NOMO-1 (cell line): ENCODE data around the gene INSIG1.

Experiments
- DNase-seq, 2 experiments: peaks; one replicate each; lab custom pipeline; 2025; ENCODE audit not compliant: unreplicated experiment in 2 of 2; lab: John Stamatoyannopoulos, UW

The INSIG1 gene

DNA sequence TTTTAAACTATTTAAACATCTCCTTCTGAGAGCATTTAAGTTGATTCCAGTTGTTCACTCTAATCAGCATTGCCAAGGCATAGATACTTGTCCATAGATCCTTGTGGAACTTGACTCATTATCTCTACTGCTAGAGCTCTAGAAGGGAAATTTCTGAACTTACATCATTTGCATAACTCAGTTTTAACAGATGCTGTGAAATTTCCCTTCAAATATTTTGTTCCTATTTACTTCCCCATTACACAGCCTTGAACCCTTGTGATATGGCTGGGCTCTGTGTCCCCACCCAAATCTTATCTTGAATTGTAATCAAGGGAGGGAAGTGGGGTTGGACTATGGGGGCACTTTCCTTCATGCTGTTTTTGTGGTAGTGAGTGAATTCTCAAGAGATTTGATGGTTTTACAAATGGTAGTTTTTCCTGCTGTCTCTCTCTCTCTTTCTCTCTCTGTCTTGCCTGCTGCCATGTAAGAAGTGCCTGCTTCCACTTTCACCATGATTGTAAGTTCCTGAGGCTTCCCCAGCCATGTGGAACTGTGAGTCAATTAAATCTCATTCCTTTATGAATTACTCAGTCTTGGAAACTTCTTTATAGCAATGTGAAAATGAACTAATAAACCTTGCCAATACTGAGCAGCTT, 25.4 kb downstream of the INSIG1 start:
- DNase-seq, result no peak

DNA sequence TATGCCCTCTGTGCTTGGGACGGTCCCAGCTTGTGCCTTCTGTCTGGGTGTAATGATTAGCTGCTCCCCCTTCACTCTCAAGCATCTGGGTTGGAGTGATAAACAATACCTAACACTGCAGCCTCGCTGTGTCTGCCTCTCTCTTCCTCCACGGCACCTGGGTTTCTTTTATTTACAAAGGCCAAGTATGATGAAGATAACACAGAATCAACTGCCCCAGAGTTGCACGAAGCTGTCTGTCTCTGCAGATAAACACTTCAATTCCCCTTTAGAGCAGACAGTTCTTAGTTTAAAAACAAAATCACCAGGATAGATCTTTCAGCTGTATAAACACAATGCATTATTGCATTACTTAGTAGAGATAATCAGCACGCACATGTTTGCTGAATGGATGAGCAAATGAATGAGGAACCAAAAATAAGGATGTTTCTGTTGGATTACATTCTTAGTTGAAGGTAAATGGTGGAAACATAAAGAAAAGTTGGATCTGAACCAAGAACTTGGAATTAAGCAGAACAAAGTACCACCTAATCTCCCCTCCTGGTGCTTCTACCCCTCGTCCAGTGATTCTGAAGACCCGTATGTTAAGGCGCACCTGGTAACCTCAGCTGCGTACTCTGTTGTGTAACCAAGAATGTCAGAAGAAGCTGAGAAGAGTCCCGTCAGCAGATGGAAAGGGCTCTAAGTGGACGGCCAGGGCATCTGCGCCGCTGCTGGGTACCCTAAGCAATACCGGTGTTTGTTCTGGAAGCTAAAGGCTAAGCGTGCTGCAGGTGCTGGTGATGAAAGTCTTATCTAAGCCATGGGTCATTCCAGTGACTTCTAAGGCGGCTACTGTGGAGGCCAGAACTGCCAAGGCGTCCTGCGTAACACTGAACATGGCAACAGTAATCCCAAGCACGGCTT, 26.6 kb downstream of the INSIG1 start:
- no peak for DNase-seq

DNA sequence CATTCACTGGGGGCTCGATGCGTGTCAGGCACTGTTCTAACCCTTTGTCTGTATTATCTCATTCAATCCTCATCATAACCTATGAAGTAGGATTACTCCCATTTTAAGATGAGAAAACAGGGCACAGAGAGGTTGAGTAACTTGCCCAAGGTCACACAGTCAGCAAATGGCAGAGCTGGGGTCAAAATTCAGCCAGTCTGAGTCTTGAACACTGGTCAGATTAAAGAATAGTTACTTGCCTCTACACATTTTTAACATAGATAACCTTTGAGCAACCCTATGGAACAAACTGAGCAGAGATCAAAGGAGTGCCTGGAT, 27.2 kb downstream of the INSIG1 start:
- no peak for DNase-seq

DNA sequence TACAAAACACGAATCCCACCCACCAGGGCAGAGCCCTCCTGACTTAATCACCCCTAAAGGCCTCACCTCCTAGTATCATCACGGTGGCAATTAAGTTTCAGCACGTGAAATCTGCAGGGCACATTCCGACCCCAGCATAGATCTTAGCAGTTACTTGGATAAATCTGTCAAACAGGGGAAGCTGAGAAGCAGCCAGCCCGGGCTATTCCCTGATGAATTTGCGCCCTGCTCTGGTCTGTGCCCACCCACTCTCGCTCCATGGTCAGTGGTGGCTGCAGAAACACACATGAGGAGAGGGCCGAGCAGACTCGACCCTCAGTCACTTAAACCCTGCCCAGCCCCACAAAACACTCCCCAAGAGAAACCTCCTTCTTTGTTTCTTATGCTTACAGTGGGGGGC, 28.7 kb downstream of the INSIG1 start:
- DNase-seq, result no peak

DNA sequence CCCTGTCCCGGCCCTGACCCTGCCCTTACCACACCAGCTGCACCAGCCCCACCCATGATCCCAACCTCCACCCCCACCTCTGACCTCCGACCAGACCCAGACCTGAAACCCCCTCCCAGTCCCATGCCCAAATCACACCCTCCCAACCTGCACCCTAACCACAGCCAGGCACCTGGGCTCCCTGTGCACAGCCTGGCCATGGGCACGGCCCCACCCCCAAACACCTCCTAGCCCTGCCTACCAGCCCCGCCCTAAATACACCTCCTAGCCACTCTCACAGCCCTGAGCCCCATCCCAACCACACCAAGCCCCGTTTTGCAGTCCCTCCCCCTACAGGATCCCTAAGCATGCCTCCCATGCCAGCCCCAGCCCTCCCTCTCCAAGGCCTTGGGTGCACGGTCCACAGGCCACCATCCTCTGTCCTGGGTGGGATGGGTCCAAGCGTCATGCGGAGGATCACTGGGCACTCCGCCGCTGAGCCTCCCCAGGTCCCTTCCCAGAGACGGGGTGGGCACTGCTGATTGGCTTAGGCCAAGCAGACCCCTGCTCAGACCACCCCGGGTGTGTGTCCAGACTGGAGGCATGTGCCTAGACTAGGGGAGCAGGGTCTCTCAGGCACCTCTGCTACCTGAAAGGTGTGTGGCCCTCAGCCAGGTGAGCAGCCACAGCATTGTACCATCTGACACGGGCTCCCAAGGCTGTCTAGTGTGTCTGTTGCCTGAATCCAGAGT, 30.1 kb downstream of the INSIG1 start:
- no peak for DNase-seq

DNA sequence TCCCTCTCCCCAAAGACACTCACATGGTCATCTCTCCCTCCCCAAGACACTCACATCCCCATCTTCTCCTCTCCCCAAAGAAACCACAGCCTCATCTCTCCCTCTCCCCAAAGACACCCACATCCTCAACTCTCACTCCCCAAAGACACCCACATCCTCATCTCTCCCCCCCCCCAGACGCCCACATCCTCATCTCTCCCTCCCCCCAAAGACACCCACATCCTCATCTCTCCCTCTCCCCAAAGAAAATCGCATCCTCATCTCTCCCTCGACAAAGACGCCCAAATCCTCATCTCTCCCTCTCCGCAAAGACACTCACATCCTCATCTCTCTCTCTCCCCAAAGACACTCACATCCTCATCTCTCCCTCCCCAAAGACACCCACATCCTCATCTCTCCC, 31.5 kb downstream of the INSIG1 start:
- no peak for DNase-seq

DNA sequence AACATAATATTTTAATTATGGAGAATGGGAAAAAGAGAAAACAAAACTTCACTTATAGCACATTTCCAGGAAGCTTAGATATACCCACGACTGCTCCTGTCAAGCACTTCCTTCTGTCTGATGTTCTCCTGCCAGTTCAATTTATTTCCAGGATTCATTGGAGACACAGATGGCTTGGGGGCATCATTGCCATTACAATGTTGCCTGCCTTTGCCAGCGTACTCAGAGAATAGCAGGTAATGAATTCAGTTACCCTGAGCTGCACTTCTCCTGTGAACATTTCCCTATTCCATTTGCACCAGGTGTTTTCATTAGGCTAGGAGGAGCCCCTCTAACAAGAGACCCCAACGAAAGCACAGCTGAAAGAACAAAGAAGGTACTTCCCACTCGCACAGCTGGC, 33.7 kb downstream of the INSIG1 start:
- no peak for DNase-seq

DNA sequence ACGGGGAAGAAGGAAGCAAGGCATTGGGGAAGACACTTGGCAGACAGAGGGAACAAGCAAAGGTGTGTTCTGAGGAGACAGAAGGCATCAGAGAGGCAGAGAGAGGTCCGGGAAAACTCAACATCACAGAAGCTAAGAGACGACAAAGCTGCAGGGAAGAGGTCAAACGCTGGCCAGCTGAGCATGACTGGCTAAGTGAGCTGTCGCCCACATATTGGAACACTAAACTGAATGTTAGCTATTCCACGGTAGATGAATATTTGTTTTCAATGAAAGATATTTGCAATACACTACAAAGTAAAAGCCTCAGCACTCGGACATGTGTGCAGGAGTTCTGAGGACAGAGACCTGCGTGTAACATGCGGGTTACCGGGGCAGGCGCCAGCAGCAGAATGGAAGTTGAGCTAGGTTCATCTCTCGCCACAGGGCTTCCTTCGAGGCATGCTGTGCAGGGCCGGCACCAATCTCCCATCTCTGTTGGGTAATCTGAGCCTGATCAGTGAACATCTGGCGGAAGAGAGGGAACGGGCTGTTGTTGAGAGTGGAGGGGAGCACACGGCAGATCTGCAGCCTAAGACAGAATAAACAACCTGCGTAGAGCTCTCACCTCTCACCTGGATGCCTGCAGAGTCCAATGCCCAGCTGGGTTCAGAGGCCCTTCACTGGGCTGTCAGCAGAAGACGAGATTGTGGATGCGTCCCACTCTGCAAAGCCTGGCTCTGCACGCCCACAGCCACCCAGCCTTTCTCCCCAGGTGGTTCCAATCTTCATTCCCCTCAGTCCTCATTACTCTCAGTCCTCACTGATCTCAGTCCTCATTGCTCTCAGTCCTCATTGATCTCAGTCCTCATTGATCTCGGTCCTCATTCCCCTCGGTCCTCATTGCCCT, 35.9 kb downstream of the INSIG1 start:
- no peak for DNase-seq

DNA sequence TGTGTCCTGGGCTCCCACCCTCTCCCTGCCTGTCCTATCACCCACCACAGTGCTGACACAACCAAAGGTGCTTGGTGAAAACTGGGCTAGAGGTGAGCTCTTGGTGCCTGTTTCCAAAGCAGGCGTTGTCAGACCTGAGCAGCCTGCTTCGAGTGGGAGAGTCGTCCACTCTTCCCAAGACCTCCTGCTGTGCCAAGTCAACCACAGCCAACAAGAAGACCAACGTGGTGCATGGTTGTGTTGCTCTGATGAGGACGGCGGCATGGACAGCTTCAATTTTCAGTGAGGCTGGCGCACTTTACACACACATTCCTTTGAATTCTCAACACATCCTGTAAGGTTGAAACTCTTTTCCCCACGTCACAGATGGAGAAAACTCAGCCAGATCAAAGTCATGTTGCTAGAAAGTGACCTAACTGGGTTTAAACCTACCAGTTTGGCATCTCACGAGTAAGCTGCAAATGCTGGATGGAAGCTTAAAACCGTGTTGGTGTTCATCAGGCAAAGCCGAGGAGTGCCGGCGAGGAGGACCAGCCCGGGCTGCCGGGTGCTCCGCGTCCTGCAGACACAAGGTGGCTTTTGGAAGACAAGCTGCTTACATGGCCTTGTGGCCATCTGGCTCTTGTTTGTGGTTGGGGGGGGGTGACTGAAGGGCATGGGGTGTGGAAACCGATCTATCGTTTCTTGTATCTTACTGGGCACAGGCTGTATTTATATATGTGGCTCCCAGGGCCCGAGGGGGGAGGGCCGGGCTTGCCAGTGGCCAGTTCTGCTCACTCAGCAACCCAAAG, 39.3 kb downstream of the INSIG1 start:
- no peak for DNase-seq

DNA sequence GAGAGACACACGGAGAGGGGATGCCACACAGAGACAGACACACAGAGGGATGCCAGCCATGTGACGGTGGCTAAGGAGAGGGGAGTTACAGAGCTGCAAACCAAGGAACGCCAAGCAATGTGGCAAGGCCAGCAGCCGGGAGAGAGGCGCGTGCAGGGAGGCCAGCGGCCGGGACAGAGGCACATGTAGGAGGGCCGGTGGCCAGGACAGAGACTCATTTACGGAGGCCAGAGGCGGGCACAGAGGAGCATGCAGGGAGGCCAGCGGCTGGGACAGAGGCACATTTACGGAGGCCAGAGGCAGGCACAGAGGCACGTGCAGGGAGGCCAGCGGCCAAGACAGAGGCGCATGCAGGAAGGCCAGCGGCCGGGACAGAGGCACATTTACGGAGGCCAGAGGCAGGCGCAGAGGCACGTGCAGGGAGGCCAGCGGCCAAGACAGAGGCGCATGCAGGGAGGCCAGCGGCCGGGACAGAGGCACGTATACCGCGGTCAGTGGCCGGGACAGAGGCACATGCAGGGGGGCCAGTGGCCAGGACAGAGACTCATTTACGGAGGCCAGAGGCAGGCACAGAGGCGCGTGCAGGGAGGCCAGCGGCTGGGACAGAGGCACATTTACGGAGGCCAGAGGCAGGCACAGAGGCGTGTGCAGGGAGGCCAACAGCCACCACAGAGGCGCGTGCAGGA, 40.4 kb downstream of the INSIG1 start:
- no peak for DNase-seq

DNA sequence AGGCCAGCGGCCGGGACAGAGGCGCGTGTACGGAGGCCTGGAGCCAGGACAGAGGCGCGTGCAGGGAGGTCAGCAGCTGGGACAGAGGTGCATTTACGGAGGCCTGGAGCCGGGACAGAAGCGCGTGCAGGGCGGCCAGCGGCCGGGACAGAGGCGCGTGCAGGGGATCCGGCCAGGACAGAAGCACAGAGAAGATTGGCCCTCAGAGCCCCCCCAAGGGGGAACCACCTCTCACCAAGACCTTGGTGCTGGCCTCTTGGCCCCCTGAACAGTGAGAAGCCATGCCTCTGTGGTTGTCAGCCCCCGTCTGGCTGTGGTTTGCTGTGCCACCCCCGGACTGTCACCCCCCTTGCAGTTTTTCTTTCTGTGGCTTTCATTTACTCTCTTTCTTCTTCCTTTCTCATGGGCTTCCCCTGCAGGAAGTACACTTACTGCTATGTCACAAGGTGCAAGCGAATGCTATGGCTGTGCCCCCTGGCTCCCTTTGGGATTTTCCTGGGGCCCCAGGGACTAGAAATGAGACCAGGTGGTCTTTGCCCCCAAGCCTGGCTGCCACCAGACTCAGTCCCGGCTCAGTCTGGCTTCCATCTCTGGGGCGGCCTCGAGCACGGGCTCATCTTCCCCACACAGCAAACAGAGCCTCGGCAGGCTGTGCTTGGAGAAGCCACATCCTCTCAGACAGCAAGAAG, 41.1 kb downstream of the INSIG1 start:
- DNase-seq, result no peak

DNA sequence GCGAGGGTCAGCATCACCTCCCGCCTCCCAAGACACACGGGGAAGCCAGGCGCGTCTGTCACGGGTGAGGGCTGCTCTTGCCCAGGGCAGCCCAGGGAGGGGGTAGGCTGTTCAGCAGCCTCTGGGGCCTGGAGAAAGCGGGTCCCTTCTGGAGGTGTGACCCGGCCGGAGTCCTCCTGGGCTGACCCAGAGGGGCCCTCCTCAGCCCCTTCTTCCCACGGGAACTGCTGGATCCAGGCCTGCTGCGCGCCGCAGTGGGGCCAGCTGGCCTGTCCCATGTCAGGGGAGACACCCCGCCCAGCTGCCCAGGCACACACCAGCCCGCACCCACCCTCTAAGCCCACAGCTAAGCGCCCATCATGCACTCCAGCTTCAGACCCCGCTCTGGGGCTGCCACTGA, 41.8 kb downstream of the INSIG1 start:
- no peak for DNase-seq

DNA sequence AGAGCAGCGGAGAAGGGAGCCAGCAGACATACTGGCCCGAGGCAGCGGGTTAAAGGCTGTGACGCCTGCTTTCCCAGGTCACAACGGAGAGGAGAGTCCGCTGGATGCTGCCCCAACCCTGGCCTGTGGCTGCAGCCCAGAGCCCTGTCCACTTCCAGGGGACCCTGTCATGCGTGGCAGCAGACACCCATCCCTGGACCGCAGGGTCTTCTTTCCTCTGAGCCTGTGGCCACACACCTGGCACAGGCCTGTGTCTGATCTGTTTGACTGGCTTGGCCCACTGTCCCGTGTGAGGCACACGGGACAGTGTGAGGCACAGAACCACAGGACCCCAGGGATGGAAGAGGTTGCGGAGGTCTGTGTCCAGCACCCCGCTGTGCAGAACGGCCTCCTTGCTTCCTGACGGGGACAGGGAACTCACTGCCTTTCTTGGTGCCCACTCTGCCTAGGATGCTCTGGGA, 42.4 kb downstream of the INSIG1 start:
- no peak for DNase-seq

DNA sequence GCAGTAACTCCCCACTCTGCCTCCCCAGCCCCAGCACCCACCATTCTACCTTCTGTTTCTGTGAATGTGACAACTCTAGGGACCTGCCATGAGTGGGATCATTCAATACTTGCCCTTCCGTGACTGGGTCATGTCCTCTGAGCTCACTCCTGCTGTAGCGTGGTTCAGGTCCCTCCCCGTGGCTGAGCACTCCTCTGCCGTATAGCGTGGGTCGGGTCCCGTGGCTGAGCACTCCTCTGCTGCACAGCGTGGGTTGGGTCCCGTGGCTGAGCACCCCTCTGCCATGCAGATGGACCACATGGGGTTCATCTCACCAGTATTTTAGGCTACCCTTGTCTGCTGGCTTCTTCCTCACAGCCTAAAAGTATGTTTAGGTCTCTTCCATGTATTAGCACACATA, 43.0 kb downstream of the INSIG1 start:
- DNase-seq, result no peak

DNA sequence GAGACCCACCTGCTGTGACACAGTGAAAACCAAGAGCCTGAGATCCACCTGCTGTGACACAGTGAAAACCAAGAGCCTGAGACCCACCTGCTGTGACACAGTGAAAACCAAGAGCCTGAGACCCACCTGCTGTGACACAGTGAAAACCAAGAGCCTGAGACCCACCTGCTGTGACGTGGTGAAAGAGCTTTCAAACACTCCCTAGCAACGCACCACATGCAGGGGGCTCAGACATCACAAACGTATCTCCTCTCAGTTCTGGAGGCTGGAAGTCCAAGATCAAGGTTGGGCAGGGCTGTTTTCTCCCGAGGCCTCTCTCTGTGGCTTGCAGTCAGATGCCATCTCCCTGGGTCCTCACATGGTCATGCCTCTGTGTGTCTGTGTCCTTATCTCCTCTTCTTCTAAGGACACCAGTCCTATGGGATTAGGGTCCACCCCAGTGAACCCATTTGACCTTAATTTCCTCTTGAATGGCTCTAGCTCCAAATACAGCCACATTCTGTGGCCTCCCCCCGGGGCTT, 43.8 kb downstream of the INSIG1 start:
- DNase-seq, result no peak

DNA sequence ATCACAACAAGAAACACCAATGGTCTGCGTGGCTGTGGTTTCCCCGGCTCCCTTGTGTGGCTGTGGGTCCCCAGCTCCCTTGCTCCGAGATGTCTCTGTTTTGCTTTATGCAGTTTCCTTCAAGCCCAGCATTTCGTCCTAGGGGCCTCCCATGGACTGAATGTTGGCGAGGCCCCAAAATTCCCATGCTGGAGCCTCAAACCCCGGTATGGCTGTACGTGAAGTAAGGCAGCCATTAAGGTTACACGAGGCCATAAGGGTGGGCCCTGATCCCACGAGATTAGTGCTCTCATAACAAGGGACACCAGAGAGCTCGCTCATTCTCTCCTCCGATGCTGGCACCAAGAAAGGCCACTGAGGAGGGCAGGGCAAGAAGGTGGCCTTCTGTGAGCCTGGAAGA, 44.6 kb downstream of the INSIG1 start:
- no peak for DNase-seq

DNA sequence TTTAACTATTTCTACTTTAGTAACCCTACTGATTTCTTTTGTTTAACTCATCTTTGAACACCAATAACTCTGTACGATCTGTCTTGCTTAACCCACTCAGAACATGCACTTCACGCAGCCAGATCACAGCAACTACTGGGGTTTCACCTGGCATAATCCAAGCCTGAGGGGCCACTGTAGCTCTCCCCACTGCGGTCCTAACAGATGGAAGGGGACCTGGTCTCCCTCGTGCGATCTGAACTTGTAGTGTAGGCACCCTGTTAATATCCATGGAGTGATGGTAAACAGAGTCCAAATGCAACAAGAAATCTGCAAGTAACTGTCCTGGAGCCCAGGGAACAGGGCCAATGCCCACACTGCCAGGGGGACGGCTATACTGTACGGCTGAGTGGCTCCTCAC, 45.5 kb downstream of the INSIG1 start:
- no peak for DNase-seq

DNA sequence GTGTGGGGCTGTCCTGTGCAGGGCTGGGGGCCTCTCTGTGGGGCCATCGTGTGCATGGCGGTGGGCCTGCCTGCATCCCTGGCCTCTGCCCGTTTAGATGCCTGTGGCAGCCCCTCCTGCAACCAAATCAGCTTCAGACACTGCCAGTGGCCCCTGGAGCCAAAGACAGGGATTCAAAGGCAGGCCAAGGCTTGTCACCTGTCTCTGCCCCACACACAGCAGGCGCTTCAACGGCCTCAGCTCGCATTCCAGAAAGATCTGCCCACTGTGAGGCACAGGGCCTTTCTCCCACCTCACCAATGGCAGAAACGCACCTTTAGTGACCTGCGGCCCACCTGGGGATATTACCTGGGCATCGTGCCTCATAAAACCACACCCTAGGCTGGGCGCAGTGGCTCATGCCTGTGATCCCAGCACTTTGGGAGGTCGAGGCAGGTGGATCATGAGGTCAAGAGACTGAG, 46.0 kb downstream of the INSIG1 start:
- no peak for DNase-seq

DNA sequence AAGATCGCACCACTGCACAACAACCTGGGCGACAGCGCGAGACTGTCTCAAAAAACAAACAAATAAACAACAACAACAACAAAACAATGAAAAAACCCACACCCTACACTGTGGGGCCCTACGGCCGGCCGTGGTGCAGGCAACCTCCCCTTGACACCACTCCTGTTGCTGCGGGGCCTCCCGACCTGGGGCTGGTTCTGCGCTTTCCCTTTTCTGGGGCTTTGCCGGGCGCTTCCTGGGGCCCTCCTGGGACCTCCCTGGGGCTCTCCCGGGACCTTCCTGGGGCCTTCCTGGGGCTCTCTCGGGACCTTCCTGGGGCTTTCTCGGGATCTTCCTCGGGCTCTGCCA, 46.6 kb downstream of the INSIG1 start:
- no peak for DNase-seq
